ENCODE measurements around the gene PLEKHN1. TPM values are rescaled to one million over a fixed set of nuclear protein-coding genes. Genes with fewer than 3 reads are reported as not detected.

Gene PLEKHN1
- total RNA-seq, 6 experiments from 2014 or later: 0.11 to 2.4 (median 0.26) TPM; not detected in 1

- TF ChIP-seq POLR2A (IDR thresholded peaks at IDR 0.05) (no peak), CTCF (IDR thresholded peaks at IDR 0.05) (no peak)
- H3K27ac ChIP-seq: no peak overlapping the region
- H3K9me3 ChIP-seq: no peaks in the 10 kb centered on the region
- no peaks in the 10 kb centered on the region for H3K27me3 ChIP-seq
- WGBS (ENCODE audit: insufficient coverage, low coverage, low lambda C conversion rate, missing lambda C conversion rate): 100% methylated on average over 1 of the region's 6 CpGs
- H3K4me3 ChIP-seq: no peak overlapping the region
- intact Hi-C loops (cut with DNase I): no loop called here
- no peak for ATAC-seq
- DNase-seq: no peak
- H3K36me3 ChIP-seq: no peaks in the 10 kb centered on the region
- peaks cover 0 to 20% (median 0%) of the 10 kb centered on the region in 4 donors for H3K4me1 ChIP-seq
These were observed 47.4 kb upstream of the PLEKHN1 start for GRCh38 chr1:918843-919242.

DNA sequence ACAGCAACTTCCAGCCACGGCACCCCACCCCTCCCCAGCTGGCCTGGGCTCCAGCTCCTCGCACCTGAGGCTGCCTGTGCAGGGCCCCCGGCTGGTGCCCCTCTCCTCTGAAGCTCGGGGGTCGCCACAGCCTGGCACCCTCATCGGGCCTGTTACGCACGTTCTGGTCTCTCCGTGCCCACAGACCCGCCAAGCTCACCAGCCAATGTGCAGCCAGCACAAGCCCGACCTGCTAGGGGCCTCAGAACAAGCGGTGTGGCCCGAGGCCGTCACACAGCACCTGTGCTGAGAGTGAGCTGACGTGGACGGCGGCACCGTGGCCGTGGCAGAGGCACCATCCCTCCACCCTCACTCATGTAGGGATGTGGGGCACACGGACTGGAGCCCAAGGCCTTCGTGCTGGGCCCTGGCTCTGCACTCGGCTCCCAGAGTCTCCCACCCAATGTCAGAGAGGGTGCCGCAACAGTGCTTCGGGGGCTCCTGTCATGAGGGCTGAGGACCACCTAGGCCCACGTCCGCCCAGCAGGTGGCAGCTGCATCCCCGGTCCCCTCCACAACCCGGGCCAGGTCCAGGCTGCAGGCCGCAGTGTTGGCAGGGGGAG, 46.9 kb upstream of the PLEKHN1 start:
- no peak for TF ChIP-seq CTCF (IDR thresholded peaks at IDR 0.05)
- no peak for TF ChIP-seq POLR2A (IDR thresholded peaks at IDR 0.05)
- intact Hi-C loops (cut with DNase I): no loop called here
- Histone ChIP-seq H3K4me3 (no peak overlapping the region), H3K9me3 (no peaks in the 10 kb centered on the region), H3K36me3 (no peaks in the 10 kb centered on the region), H3K27ac (no peak overlapping the region), H3K27me3 (no peaks in the 10 kb centered on the region), H3K4me1 (peaks cover 0 to 25% (median 0%) of the 10 kb centered on the region in 4 donors)
- DNase-seq (no peak), ATAC-seq (no peak)
- WGBS (ENCODE audit: insufficient coverage, low coverage, low lambda C conversion rate, missing lambda C conversion rate): no CpG with 5 or more reads among the region's 29 CpGs

GRCh38 chr1:920010-920409, 46.3 kb upstream of the PLEKHN1 start:
- no peaks in the 10 kb centered on the region for H3K36me3 ChIP-seq
- H3K27me3 ChIP-seq: no peaks in the 10 kb centered on the region
- 80% methylated on average over 1 of the region's 23 CpGs for WGBS (ENCODE audit: insufficient coverage, low coverage, low lambda C conversion rate, missing lambda C conversion rate)
- H3K4me1 ChIP-seq: peaks cover 0 to 31% (median 0%) of the 10 kb centered on the region in 4 donors
- no peak for DNase-seq
- TF ChIP-seq POLR2A (IDR thresholded peaks at IDR 0.05) (no peak), CTCF (IDR thresholded peaks at IDR 0.05) (no peak)
- intact Hi-C loops (cut with DNase I): no loop called here
- H3K9me3 ChIP-seq: no peaks in the 10 kb centered on the region
- no peak overlapping the region for H3K4me3 ChIP-seq
- ATAC-seq: no peak
- no peak overlapping the region for H3K27ac ChIP-seq

DNA sequence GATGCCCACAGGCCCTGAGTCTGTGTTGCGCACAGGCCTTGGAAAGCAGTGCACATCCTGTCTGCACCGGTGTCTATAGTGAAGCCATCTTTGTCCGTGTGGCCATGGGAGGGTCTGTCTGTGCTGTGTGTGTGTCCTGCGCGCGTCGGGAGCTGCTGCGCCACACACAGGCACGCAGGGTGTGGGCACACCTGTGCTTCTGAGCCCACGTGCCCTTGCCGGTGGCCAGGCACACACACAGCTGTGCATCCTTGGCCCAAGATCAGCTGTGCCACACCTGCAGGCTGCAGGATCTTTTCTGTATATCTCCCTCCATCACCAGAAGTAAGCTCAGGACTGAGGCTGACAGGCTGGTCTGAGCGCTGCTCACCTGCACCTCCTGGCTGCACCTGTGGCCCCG, 45.8 kb upstream of the PLEKHN1 start:
- WGBS (ENCODE audit: insufficient coverage, low coverage, low lambda C conversion rate, missing lambda C conversion rate): 13% methylated on average over 3 of the region's 13 CpGs
- no peaks in the 10 kb centered on the region for H3K36me3 ChIP-seq
- TF ChIP-seq CTCF (IDR thresholded peaks at IDR 0.05) (no peak), POLR2A (IDR thresholded peaks at IDR 0.05) (no peak)
- no peaks in the 10 kb centered on the region for H3K27me3 ChIP-seq
- H3K4me1 ChIP-seq: peaks cover 0 to 31% (median 0%) of the 10 kb centered on the region in 4 donors
- DNase-seq (no peak), ATAC-seq (no peak)
- no peaks in the 10 kb centered on the region for H3K9me3 ChIP-seq
- no peak overlapping the region for H3K4me3 ChIP-seq
- intact Hi-C loops (cut with DNase I): no loop called here
- H3K27ac ChIP-seq: no peak overlapping the region

Measured in right lobe of liver (tissue), 6 donors.